VCaP (cell line): ENCODE data around the gene COA5.
"Not testable (repeated sequence)": the region's sequence is repeated elsewhere in the genome, so short reads cannot be mapped to it uniquely, and the experiment has no call there.

Source experiments
- H3K27ac ChIP-seq: fragments of 450-650 bp; 2 replicates; pipeline ENCODE4 v1.5.1; 2017
- CTCF ChIP-seq: fragments of 450-650 bp; conservative IDR thresholded peaks from 2 replicates; pipeline ENCODE4 v1.5.1; 2017; ENCODE audit warnings: mild to moderate bottlenecking, moderate library complexity

Gene COA5

DNA sequence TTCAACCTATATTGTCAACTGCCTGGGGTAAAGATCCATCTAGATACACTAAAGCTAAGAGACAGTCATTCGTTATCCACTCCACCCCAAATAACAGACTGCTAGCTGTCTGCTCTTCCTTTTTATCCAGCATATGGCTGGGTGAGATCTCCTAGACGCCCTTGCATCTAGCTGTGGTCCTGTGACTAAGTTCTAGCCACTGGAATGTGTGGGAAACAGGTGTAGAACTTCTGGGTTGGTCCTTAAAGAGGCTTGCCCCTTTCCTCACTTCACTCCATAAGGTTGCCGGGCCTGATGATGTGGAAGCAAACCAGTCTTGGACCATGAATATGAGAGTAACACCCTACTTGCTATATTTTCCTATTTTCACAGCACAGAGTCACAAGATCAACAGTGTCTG is 3.2 kb downstream of the COA5 start:
- H3K27ac ChIP-seq: no peak overlapping the region
- no peak for TF ChIP-seq CTCF

DNA sequence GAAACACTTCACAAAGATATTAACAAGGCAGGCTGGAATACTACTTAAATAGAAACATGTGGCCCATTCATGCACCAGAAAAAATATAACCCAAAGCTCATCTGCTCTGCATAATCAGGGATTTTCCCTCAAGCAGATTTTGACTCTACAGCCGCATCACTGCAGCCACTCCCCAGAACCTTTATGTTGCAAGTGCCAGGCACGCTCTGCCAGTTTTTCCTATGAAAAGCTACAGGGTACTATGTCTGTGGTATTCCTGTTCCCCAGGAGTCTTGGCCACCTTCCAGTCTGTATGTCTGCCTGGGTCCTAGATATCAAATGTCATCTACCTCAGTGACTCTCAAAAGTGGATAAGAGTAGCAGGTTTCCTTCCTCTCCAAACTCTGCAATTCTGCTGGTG is 3.8 kb downstream of the COA5 start:
- no peak overlapping the region for H3K27ac ChIP-seq
- TF ChIP-seq CTCF: no peak

DNA sequence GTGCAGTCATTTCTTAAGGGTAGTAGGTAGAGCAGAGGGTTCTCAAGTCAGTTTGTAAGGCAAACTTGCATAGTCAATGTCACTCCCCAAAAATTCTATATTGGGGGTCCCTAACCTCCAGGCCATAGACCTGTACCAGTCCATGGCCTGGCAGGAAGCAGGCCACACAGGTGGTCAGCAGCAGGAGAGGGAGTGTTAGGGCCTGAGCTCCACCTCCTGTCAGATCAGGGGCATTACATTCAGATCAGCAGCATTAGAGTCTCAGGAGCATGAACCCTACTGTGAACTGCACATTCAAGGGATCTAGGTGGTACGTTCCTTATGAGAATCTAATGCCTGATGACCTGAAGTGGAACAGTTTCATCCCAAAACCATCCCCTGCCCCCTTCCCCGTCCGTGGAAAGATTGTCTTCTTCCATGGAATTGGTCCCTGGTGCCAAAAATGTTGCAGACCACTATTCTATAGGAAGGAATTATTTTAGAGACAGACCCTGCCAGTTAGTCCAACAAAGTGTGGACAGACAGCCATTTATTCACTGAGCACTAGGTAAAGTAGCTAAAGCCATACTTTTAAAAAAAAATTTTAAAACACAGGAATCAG is 6.7 kb downstream of the COA5 start:
- TF ChIP-seq CTCF: peak; percentile 80
- no peak overlapping the region for H3K27ac ChIP-seq

- H3K27ac ChIP-seq: no peak overlapping the region
- no peak for TF ChIP-seq CTCF
These were observed 9.4 kb downstream of the COA5 start for GRCh38 chr2:98598781-98599428.

DNA sequence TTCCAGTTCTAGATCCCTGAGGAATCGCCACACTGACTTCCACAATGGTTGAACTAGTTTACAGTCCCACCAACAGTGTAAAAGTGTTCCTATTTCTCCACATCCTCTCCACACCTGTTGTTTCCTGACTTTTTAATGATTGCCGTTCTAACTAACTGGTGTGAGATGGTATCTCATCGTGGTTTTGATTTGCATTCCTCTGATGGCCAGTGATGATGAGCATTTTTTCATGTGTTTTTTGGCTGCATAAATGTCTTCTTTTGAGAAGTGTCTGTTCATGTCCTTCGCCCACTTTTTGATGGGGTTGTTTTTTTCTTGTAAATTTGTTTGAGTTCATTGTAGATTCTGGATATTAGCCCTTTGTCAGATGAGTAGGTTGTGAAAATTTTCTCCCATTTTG is 13.6 kb downstream of the COA5 start:
- H3K27ac ChIP-seq: not testable (repeated sequence)

DNA sequence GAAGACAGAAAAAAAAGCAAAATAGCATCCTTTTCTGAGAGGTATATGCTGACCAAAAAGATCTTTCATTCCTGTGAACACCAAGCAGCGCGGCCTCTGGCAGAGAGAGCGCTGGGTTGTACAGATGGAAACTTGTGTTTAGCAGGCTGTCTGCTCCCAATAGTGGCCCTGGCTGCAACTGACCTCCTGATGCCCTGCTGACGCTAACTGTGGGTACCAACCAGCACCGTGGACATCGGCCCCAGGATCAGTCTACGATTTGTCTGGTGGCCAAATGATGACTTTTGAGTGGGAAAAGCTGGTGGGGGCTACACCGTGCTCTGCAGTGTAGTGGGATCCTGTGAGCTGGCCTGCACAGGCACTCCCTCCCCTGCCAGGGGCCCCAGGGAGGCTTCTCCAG is 15.7 kb downstream of the COA5 start:
- H3K27ac ChIP-seq: no peak overlapping the region
- TF ChIP-seq CTCF: no peak

DNA sequence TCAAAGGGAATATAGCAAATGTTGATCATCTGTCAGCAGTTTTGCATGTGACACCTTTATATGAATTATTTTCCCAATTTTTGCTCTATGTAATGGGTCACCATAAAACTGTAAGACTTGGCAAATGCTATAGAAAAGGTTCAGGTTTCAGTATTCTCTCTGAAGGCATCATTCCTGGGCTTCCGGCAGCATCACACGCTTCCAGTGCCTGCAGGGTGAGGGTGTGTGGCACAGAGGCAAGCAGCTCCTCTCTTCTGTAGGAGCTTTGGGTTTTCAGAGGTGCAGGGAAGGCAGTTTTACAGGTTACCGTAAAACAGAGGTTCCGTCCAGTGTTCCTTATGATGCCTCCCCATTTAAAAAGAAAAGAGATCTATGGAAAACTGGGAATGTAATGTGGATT is 18.8 kb downstream of the COA5 start:
- H3K27ac ChIP-seq: no peak overlapping the region
- no peak for TF ChIP-seq CTCF

- no peak overlapping the region for H3K27ac ChIP-seq
These were observed 19.4 kb downstream of the COA5 start for GRCh38 chr2:98588880-98589431.

More at GRCh38 chr2:98588880-98589431, 19.4 kb downstream of the COA5 start:
- no peak for TF ChIP-seq CTCF
